Colonic mucosa (tissue), 4 donors: ENCODE results near the gene SH2D7. TPM values are rescaled to one million over a fixed set of nuclear protein-coding genes. Genes with fewer than 3 reads are reported as not detected.

Experiments
- DNase-seq: peaks from one replicate; pipeline ENCODE4 v3.0.0-alpha.2; 2020
- H3K27ac ChIP-seq: fragments of 200-600 bp; one replicate; pipeline ENCODE4 v1.8.0; 2021
- H3K27me3 ChIP-seq: fragments of 200-600 bp; one replicate; pipeline ENCODE4 v1.8.0; 2021
- H3K36me3 ChIP-seq: fragments of 200-600 bp; one replicate; pipeline ENCODE4 v1.8.0; 2021
- H3K4me1 ChIP-seq: fragments of 200-600 bp; one replicate; pipeline ENCODE4 v1.8.0; 2021; ENCODE audit warnings: mild to moderate bottlenecking
- H3K4me3 ChIP-seq: fragments of 200-600 bp; one replicate; pipeline ENCODE4 v1.8.0; 2021
- H3K9ac ChIP-seq, 2 donors: one replicate each; pipeline ENCODE4 v1.7.0; 2013; ENCODE audit warnings: control low read depth in 2 of 2, low read depth in 2 of 2, low read length in 2 of 2
- H3K9me3 ChIP-seq: fragments of 200-600 bp; one replicate; pipeline ENCODE4 v1.8.0; 2021
- CTCF ChIP-seq: fragments of 200-600 bp; IDR thresholded peaks from one replicate; pipeline ENCODE4 v1.8.0; 2022; ENCODE audit warnings: antibody characterized with exemption, mild to moderate bottlenecking
- intact Hi-C: fragments of 100-400 bp; cut with DNase I; formaldehyde crosslinking; loops from one replicate; pipeline ENCODE4 v1.14.1; 2022
- total RNA-seq, 2 donors: library from RNA; stranded (reverse); fragmentation: NEBNext Ultra II Directional in 1 of 2; extraction: Animal tissue kit (Norgen Biotek cat#: 25700) in 1 of 2; gene quantifications; one replicate each; pipeline ENCODE4 v1.2.1, GENCODE V29; 2021
- donor health status: healthy.
- donor health status: DM: no; HTN: no; CAD: no.
- donor health status: DM: no; HTN: no; CAD: no.

Gene SH2D7
- total RNA-seq, result 1 to 10 TPM in 1 of 2 donors, under 1 TPM in 1; 0.58 to 1.6 TPM

GRCh38 chr15:78092261-78093041 lies at the start of gene SH2D7:
TSS of gene SH2D7 (plus strand) at chr15:78092561. CDS start at chr15:78092585, 24 bp downstream.
- DNase-seq, result no peak
- H3K9me3 ChIP-seq, result no peaks in the 10 kb centered on the region
- H3K36me3 ChIP-seq, result no peaks in the 10 kb centered on the region
- peaks cover 13% of the 10 kb centered on the region for H3K4me1 ChIP-seq
- H3K4me3 ChIP-seq, result no peak within 1 kb of the TSS
- TF ChIP-seq CTCF, result no peak
- intact Hi-C loops, result no loop called here
- peak within 1 kb of the TSS; percentile 44 for H3K27ac ChIP-seq
- peak within 1 kb of the TSS in 1 of 2 donors; percentile 29 for H3K9ac ChIP-seq
- H3K27me3 ChIP-seq, result no peaks in the 10 kb centered on the region

GRCh38 chr15:78044407-78045155 lies 47.8 kb upstream of the SH2D7 start:
- no peaks in the 10 kb centered on the region for H3K36me3 ChIP-seq
- intact Hi-C loops, result loop anchor here (10.0 kb wide), 1 partner anchor 60 kb away; no protein-coding TSS in a partner anchor

GRCh38 chr15:78045189-78045588 lies 47.2 kb upstream of the SH2D7 start:
- no peaks in the 10 kb centered on the region for H3K36me3 ChIP-seq
- peaks cover 9% of the 10 kb centered on the region for H3K4me1 ChIP-seq
- no peak overlapping the region for H3K9ac ChIP-seq
- TF ChIP-seq CTCF, result no peak
- no peak overlapping the region for H3K4me3 ChIP-seq
- H3K27me3 ChIP-seq, result no peaks in the 10 kb centered on the region
- H3K9me3 ChIP-seq, result no peaks in the 10 kb centered on the region
- intact Hi-C loops, result loop anchor here (10.0 kb wide), 1 partner anchor 60 kb away; no protein-coding TSS in a partner anchor
- peak; percentile 15 for DNase-seq
- peak overlapping the region; percentile 12 for H3K27ac ChIP-seq

More at GRCh38 chr15:78044407-78045155, 47.8 kb upstream of the SH2D7 start:
- DNase-seq, result peak; percentile 16
- Histone ChIP-seq H3K9me3 (no peaks in the 10 kb centered on the region), H3K9ac (no peak overlapping the region), H3K4me1 (peaks cover 6% of the 10 kb centered on the region), H3K4me3 (no peak overlapping the region), H3K27ac (peak overlapping the region; percentile 12), H3K27me3 (no peaks in the 10 kb centered on the region)
- TF ChIP-seq CTCF, result no peak

GRCh38 chr15:78046796-78047341 lies 45.5 kb upstream of the SH2D7 start:
- H3K9me3 ChIP-seq, result no peaks in the 10 kb centered on the region
- intact Hi-C loops, result loop anchor here (10.0 kb wide), 1 partner anchor 58 kb away; no protein-coding TSS in a partner anchor
- peak overlapping the region; percentile 54 for H3K27ac ChIP-seq
- peak overlapping the region in 1 of 2 donors; percentile 16 for H3K9ac ChIP-seq
- H3K36me3 ChIP-seq, result no peaks in the 10 kb centered on the region
- no peak for DNase-seq
- no peak overlapping the region for H3K4me3 ChIP-seq
- no peaks in the 10 kb centered on the region for H3K27me3 ChIP-seq
- no peak for TF ChIP-seq CTCF
- H3K4me1 ChIP-seq, result peaks cover 23% of the 10 kb centered on the region
